Chondrocyte (in vitro differentiated cells): ENCODE results near the gene ZDHHC14. TPM values are rescaled to one million over a fixed set of nuclear protein-coding genes. Genes with fewer than 3 reads are reported as not detected.

Source experiments
- DNase-seq: peaks from one replicate; pipeline ENCODE4 v3.0.0; 2021; ENCODE audit warnings: mixed read lengths, low spot score
- H3K27ac Mint-ChIP-seq: one replicate; pipeline ENCODE4 v1.8.0; 2021; ENCODE audit warnings: mild to moderate bottlenecking, moderate library complexity, mixed read lengths; ENCODE audit not compliant: unreplicated experiment
- H3K27me3 Mint-ChIP-seq: 2 replicates; pipeline ENCODE4 v1.8.0; 2021; ENCODE audit warnings: low read depth, mixed read lengths
- H3K36me3 Mint-ChIP-seq: 2 replicates; pipeline ENCODE4 v1.8.0; 2021; ENCODE audit warnings: low read depth, mixed read lengths
- H3K4me1 Mint-ChIP-seq: 2 replicates; pipeline ENCODE4 v1.8.0; 2021; ENCODE audit warnings: low read depth, mild to moderate bottlenecking, mixed read lengths
- H3K4me3 Mint-ChIP-seq: one replicate; pipeline ENCODE4 v1.8.0; 2021; ENCODE audit warnings: mild to moderate bottlenecking, moderate library complexity, mixed read lengths; ENCODE audit not compliant: unreplicated experiment
- H3K9me3 Mint-ChIP-seq: 2 replicates; pipeline ENCODE4 v1.8.0; 2021; ENCODE audit warnings: low read depth, mixed read lengths
- CTCF ChIP-seq: fragments of 200-600 bp; sonication (generic); IDR thresholded peaks from 2 replicates; pipeline ENCODE4 v1.5.0; 2021; ENCODE audit warnings: antibody characterized with exemption, mild to moderate bottlenecking, moderate library complexity
- total RNA-seq: library from RNA; stranded (reverse); gene quantifications from 3 replicates; pipeline ENCODE4 v1.2.1, GENCODE V29; 2021

Gene ZDHHC14
- total RNA-seq, 1 donor from 2014 or later: 8.4 TPM

GRCh38 chr6:157527471-157527907, 146.5 kb downstream of the ZDHHC14 start:
- H3K4me3 Mint-ChIP-seq: no peak overlapping the region

GRCh38 chr6:157528931-157529653, 148.1 kb downstream of the ZDHHC14 start:
- Mint-ChIP-seq H3K4me1 (peaks cover 31% of the 10 kb centered on the region), H3K36me3 (peaks cover 1% of the 10 kb centered on the region), H3K27me3 (peaks cover 8% of the 10 kb centered on the region), H3K4me3 (no peak overlapping the region), H3K27ac (no peak overlapping the region), H3K9me3 (no peaks in the 10 kb centered on the region)
- TF ChIP-seq CTCF: no peak
- no peak for DNase-seq

More at GRCh38 chr6:157527471-157527907, 146.5 kb downstream of the ZDHHC14 start:
- peaks cover 1% of the 10 kb centered on the region for H3K36me3 Mint-ChIP-seq
- DNase-seq: no peak
- H3K27ac Mint-ChIP-seq: peak overlapping the region; percentile 46
- H3K27me3 Mint-ChIP-seq: peaks cover 2% of the 10 kb centered on the region
- peak; percentile 27 for TF ChIP-seq CTCF
- H3K9me3 Mint-ChIP-seq: no peaks in the 10 kb centered on the region
- H3K4me1 Mint-ChIP-seq: peaks cover 31% of the 10 kb centered on the region

GRCh38 chr6:157529654-157530039, 148.7 kb downstream of the ZDHHC14 start:
- H3K27me3 Mint-ChIP-seq: peaks cover 8% of the 10 kb centered on the region
- H3K9me3 Mint-ChIP-seq: no peaks in the 10 kb centered on the region
- no peak for DNase-seq
- no peak for TF ChIP-seq CTCF
- peaks cover 31% of the 10 kb centered on the region for H3K4me1 Mint-ChIP-seq
- H3K27ac Mint-ChIP-seq: no peak overlapping the region
- H3K36me3 Mint-ChIP-seq: peaks cover 1% of the 10 kb centered on the region
- no peak overlapping the region for H3K4me3 Mint-ChIP-seq

- no peak overlapping the region for H3K27ac Mint-ChIP-seq
- no peaks in the 10 kb centered on the region for H3K9me3 Mint-ChIP-seq
- H3K4me3 Mint-ChIP-seq: no peak overlapping the region
- DNase-seq: no peak
- H3K36me3 Mint-ChIP-seq: peaks cover 1% of the 10 kb centered on the region
- TF ChIP-seq CTCF: no peak
- H3K27me3 Mint-ChIP-seq: peaks cover 8% of the 10 kb centered on the region
- peaks cover 33% of the 10 kb centered on the region for H3K4me1 Mint-ChIP-seq
These were observed 149.1 kb downstream of the ZDHHC14 start for GRCh38 chr6:157530126-157530525.

GRCh38 chr6:157530724-157531168, 149.8 kb downstream of the ZDHHC14 start:
- Mint-ChIP-seq H3K9me3 (no peaks in the 10 kb centered on the region), H3K4me3 (no peak overlapping the region), H3K36me3 (peaks cover 1% of the 10 kb centered on the region), H3K27me3 (peaks cover 7% of the 10 kb centered on the region), H3K27ac (no peak overlapping the region), H3K4me1 (peaks cover 39% of the 10 kb centered on the region)
- no peak for DNase-seq
- TF ChIP-seq CTCF: no peak
